Measurements from ENCODE around the gene MACROD2.

The MACROD2 gene

DNA sequence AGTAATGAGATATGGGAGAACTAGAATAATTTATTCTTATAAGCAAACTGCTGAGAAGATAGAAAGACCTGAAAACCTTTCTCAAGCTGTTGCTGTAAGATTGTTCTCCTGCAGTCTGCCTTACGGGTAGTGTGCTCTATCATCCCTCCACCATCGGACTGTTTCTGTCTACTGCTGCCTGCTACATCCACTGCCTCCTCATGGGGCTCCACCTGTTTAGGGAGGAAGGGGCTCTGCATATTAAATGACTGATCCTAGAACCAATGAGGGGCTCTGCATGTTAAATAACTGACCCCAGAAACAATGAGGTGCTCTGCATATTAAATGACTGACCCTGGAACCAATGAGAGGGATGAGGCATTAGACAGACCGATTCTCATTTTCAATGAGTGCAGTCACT lies 1923.3 kb downstream of the MACROD2 start:
- no peak for DNase-seq (ENCODE audit: low read depth)

DNA sequence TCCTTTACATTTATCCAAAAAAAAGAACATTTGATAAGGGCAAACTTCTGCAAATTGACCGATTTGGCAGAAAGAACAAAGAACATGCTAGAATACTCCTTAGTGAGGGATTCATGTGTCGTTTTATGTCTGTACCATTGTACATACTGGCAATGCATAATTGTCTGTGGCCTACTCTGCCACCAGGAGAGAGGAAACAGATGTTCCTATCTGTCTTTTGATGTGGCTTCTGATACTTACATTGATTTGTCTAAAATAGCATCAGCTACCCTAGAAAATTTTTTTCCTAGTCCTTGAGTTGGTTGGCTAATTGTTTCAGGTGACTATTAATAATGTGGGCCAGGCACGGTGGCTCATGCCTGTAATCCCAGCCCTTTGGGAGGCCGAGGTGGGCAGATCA lies 1923.8 kb downstream of the MACROD2 start:
- DNase-seq (ENCODE audit: low read depth) = no peak

GRCh38 chr20:15921930-15922329 lies 1926.6 kb downstream of the MACROD2 start:
- DNase-seq (ENCODE audit: low read depth) = no peak

DNA sequence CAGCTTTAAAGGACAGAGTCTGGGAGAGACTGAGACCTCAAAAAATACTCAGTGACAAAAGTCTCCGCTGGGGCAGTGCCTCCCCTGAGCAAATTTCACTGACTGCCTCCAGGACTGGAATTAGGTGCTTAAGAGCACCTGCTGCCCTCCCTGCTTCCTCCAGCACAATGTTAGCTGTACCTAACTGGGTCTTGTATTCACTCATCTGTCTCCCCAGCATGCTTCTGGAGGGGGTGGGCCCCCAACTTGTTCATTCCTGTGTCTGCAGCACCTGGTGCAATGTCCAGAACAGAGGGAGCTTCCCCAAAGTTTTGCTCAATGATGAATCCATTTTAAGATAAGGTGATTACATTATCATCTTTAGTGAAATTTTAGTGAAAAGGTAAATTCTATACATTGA lies 1927.2 kb downstream of the MACROD2 start:
- no peak for DNase-seq (ENCODE audit: low read depth)

DNA sequence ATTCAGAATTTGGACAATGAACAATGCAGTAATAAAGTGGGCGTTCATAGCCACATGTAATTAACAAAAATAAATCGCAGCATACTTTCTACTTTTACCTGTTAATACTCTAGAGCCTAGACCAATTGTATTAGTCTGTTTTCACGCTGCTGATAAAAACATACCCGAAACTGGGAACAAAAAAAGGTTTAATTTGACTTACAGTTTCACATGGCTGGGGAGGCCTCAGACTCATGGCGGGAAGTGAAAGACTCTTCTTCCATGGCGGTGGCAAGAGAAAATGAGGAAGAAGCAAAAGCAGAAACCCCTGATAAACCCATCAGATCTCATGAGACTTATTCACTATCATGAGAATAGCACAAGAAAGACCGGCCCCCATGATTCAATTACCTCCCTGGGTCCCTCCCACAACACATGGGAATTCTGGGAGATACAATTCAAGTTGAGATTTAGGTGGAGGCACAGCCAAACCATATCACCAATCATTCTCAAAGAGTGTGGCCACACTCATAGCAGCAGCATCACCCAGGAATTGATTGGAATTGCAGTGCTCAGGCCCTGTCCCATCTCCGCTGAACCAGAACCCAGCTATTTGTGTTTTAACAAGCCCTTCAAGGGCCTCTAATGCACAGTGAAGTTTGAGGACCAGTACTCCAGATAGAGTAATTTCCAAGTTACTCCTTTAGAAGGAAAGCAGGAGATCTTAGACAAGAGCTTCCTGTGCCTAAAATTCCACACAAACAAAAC lies 1927.9 kb downstream of the MACROD2 start:
- DNase-seq (ENCODE audit: low read depth) = no peak

GRCh38 chr20:15924556-15924955 lies 1929.2 kb downstream of the MACROD2 start:
- no peak for DNase-seq (ENCODE audit: low read depth)

DNA sequence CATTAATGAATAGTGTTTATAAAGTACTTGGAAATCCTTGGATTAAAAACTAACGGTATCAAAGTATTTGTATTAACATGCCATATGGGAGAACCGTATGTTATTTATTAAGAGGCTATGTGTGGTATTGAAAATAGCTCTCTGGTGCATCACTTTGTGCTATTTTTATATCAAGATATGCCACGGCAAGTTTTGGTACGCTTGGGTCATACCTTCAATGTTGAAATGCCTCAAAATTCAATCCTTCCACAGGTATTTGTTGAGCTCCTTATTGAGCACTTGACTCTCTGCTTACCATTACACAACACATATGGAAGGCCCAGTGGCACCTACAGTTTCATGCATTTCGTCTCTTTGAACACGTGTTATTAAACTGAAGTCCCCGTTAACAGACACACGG lies 1930.1 kb downstream of the MACROD2 start:
- no peak for DNase-seq (ENCODE audit: low read depth)

GRCh38 chr20:15927893-15928650 lies 1932.8 kb downstream of the MACROD2 start:
- no peak for DNase-seq (ENCODE audit: low read depth)

GRCh38 chr20:15928946-15929345 lies 1933.6 kb downstream of the MACROD2 start:
- no peak for DNase-seq (ENCODE audit: low read depth)

GRCh38 chr20:15930311-15931305 lies 1935.3 kb downstream of the MACROD2 start:
- DNase-seq (ENCODE audit: low read depth) = peak; percentile 24

GRCh38 chr20:15931897-15932296 lies 1936.6 kb downstream of the MACROD2 start:
- DNase-seq (ENCODE audit: low read depth) = no peak

DNA sequence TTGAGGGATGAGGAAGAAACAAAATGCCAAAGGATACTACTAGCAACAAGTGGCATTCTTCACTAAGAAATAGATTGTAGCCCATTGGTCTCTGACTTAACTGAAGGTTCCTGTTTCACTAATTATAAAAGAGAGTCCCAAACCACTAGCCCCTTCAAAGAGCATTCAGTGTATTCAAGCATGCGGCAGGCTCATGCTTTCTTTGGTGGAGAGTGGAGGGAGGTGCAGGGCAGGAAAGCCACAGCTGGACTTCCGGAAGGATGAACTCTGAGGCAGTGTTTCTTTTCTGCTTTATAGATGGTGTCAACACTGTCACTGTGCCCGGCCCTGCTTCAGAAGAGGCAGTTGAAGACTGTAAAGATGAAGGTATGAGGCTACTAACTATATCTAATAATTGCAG lies 1941.9 kb downstream of the MACROD2 start:
- no peak for DNase-seq (ENCODE audit: low read depth)

DNA sequence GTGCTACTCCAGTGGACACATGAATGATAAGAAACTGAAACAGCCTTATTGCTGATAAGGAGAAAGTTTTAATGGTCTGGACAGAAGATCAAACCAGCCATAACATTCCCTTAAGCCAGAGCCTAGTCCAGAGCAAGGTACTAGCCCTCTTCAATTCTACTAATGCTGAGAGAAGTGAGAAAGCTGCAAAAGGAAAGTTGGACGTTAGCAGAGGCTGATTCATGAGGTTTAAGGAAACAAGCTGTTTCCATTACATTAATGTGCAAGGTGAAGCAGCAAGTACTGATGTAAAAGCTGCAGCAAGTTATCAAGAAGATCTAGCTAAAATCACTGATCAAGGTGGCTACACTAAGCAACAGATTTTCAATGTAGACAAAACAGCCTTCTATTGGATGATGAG lies 1943.5 kb downstream of the MACROD2 start:
- no peak for DNase-seq (ENCODE audit: low read depth)

DNA sequence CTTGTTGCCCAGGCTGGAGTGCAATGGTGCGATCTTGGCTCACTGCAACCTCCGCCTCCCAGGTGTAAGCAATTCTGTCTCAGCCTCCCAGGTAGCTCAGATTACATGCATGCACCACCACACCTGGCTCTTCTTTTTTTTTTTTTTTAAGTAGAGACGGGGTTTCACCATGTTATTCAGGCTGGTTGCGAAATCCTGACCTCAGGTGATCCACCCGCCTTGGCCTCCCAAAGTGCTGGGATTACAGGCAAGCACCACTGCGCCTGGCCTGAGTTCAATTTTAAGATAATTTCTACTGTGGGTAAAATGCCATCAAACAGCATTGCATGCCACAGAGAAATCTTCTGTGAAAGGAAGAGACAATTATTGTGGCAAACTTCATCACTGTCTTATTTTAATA lies 1944.8 kb downstream of the MACROD2 start:
- no peak for DNase-seq (ENCODE audit: low read depth)

DNA sequence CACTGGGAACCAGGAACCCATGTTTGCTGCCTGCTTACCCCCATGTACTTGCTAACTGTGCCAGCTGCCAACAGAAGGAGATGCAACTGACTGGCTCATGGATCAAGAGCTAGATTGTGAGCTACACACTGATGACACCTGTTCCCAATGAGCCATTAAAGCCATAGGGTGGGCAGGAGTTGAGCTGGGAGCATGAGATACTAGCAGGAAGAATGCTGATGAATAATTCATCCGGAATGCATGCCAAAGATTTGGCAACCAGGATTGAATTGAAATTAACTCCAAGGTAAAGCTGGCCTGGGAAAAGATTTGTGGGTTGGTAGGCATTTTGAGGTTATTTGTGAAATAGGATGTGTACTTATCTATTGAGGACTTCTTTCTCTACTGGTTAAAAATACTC lies 1946.8 kb downstream of the MACROD2 start:
- no peak for DNase-seq (ENCODE audit: low read depth)

DNA sequence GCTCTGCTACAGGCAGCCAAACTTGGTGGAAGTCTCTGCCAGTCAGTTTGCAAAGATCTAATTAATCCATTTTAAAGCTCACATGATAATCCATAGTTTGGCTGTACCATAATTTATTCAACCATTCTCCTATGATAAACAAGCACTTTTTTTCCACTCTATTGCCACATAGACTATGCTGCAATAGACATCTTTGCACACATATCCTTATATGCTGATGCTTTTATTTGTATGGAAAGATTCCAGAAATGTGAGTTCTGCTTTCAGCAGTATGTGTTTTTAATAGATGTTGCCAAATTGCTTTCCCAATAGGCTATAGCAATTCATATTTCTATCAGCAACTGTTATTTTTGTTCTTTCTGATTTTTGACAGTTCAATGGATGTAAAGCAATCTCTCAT lies 1950.0 kb downstream of the MACROD2 start:
- DNase-seq (ENCODE audit: low read depth) = no peak

DNA sequence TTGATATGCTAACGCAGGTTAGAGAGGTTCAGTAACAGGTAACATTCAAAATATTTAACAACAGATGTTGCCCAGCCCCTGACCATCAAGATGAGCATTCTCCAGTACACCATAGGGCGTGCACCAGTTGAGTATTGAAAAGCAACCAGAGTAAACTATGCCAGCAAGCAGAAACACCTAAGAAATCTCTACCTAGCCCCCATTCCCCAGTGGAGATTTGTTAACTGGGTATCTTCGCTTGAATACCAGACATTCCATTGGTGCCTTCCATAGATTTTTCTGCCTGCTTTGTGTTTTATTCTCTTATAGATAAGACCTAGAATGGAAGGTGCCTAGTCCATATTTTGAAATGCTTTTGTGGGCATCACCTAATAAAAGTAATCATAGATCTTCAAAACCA lies 1954.1 kb downstream of the MACROD2 start:
- DNase-seq (ENCODE audit: low read depth) = no peak

DNA sequence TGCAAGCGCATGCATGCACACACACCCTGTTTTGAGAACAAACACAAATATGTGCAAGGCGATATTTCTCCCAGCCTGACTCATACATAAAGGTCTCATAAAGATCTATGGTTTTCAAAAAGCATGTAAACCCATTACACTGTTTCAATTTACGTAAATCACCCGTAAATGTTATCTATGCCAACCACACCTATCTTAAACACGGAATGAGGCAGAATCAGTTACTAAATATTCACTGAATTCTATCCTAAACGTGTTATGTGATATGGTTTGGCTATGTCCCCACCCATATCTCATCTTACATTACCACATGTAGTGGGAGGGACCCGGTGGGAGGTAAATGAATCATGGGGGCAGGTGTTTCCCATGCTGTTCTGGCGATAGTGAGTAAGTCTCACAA lies 1956.3 kb downstream of the MACROD2 start:
- no peak for DNase-seq (ENCODE audit: low read depth)

DNA sequence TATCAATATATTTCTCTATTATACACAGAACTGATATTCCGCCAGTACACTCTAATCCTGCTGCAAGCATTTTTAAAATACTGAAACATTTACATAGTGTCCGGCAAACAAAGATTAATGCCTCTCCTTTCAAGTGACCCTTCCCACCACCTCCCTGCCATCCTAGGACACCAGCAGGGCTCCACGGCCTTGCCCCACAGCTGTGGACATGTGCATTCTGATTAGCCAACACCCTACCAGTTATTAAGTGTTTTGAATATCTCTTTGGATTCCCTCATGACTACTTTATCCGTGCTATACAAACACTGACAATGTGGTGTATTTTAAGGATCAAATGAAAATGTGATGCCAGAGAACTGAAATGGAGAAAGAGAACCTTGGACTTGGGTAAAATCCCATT lies 1962.8 kb downstream of the MACROD2 start:
- no peak for DNase-seq (ENCODE audit: low read depth)

DNA sequence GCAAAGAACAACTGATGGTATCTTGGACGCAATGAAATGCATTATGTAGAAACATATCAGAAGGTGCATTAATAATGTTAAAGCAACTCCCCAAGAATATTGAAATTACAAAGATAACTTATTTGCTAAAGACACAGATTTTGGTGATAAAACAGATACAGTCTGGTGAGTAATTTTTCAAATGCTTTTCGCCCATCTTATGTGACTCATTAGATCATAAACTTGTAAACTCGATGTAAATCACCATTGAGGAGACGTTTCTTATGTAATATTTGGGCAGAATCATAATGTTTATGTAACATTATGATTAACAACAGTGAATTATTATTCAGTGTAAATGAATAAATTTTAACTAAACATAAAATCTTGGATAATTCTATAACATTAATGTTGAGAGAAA lies 1969.8 kb downstream of the MACROD2 start:
- no peak for DNase-seq (ENCODE audit: low read depth)

- DNase-seq (ENCODE audit: low read depth) = no peak
These were observed 1972.0 kb downstream of the MACROD2 start for GRCh38 chr20:15967334-15967733.

DNA sequence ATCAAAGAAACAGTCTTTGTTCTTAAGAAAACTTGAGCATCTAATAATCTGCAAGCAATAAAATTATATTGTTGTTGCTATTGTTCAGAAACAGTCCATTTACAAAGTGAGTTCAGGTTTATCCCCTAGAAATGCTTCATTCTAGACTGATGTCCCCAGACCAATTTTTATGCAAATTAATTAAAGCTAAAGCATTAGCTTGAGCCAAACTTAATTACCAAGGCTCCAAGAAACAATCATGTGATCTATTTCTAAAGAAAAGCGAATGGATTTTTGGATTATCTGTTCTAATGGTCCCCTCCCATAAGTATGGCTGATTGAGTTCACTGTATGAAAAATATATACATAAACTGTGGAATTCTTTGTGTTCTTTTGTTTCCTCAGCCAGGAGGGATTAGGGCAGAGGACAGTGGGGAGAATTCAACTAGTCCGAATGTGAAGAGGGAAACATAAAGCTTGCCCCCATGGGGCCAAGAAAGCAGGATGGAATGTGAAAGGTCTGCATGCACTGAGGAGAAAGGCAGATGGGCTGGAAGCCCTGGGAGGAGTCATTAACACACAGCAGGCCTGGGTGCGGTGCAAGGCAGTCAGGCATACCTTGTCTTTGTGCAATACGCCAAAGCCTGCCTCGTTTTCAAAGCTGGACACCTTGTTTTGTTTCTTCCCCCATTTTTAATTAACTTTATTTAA lies 1980.9 kb downstream of the MACROD2 start:
- DNase-seq (ENCODE audit: low read depth) = no peak
